ENCODE results near the gene GNE. TPM values are rescaled to one million over a fixed set of nuclear protein-coding genes. Genes with fewer than 3 reads are reported as not detected.
A peak's percentile ranks its signal among the peaks of the same experiment; 100 is the strongest.

Gene GNE
- total RNA-seq, 4 donors from 2014 or later, result 11.0 to 18.5 (median 13.9) TPM

- Histone ChIP-seq H3K4me3 (no peak overlapping the region), H3K36me3 (peaks cover 3 to 86% of the 10 kb centered on the region in 2 donors), H3K27ac (no peak overlapping the region), H3K4me1 (no peaks in the 10 kb centered on the region), H3K9me3 (no peaks in the 10 kb centered on the region), H3K27me3 (no peaks in the 10 kb centered on the region)
- DNase-seq, result no peak
- TF ChIP-seq, protein P1, sequence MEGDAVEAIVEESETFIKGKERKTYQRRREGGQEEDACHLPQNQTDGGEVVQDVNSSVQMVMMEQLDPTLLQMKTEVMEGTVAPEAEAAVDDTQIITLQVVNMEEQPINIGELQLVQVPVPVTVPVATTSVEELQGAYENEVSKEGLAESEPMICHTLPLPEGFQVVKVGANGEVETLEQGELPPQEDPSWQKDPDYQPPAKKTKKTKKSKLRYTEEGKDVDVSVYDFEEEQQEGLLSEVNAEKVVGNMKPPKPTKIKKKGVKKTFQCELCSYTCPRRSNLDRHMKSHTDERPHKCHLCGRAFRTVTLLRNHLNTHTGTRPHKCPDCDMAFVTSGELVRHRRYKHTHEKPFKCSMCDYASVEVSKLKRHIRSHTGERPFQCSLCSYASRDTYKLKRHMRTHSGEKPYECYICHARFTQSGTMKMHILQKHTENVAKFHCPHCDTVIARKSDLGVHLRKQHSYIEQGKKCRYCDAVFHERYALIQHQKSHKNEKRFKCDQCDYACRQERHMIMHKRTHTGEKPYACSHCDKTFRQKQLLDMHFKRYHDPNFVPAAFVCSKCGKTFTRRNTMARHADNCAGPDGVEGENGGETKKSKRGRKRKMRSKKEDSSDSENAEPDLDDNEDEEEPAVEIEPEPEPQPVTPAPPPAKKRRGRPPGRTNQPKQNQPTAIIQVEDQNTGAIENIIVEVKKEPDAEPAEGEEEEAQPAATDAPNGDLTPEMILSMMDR (IDR thresholded peaks at IDR 0.05 in 4 of 5, conservative IDR thresholded peaks at IDR 0.05 in 1 of 5), result no peak
- no peak for TF ChIP-seq POLR2A (IDR thresholded peaks at IDR 0.05)
- in situ Hi-C loops (cut with MboI; ENCODE audit: low sequenced_read_pairs in 4 of 4), result no loop called here
- intact Hi-C loops (cut with DNase I; ENCODE audit: low total_unique reads), result no loop called here
- ATAC-seq, result no peak
These were observed 35.8 kb downstream of the GNE start for GRCh38 chr9:36222449-36222848.

DNA sequence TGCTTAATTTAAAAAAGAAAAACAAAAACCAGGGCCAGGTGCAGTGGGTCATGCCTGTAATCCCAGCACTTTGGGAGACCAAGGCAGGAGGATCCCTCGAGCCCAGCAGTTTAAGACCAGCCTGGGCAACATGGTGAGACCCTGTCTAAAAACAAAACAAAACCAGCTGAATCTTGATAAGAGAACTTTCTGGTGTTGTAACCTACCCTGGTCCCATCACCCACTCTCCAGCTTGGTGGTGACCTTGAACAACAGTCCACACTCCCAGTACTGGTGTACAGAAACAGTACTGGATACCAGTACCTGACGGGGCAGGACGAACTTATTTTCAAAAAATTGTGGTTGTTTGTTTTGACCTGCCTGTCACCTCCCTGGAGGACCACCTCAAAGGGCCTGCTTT, 36.6 kb downstream of the GNE start:
- Histone ChIP-seq H3K27ac (no peak overlapping the region), H3K4me1 (peaks cover 0 to 3% of the 10 kb centered on the region in 2 donors), H3K9me3 (no peaks in the 10 kb centered on the region), H3K27me3 (no peaks in the 10 kb centered on the region), H3K36me3 (peaks cover 1 to 86% of the 10 kb centered on the region in 2 donors), H3K4me3 (no peak overlapping the region)
- DNase-seq, result no peak
- intact Hi-C loops (cut with DNase I; ENCODE audit: low total_unique reads), result no loop called here
- TF ChIP-seq POLR2A (IDR thresholded peaks at IDR 0.05), result no peak
- TF ChIP-seq, protein P1 (IDR thresholded peaks at IDR 0.05 in 4 of 5, conservative IDR thresholded peaks at IDR 0.05 in 1 of 5), result no peak
- ATAC-seq, result no peak
- in situ Hi-C loops (cut with MboI; ENCODE audit: low sequenced_read_pairs in 4 of 4), result no loop called here

GRCh38 chr9:36218411-36218901, 39.8 kb downstream of the GNE start:
- Histone ChIP-seq H3K4me1 (peaks cover 19 to 25% of the 10 kb centered on the region in 2 donors), H3K36me3 (peaks cover 0 to 60% of the 10 kb centered on the region in 2 donors), H3K9me3 (no peaks in the 10 kb centered on the region), H3K27me3 (no peaks in the 10 kb centered on the region), H3K4me3 (no peak overlapping the region), H3K27ac (no peak overlapping the region)
- ATAC-seq, result no peak
- intact Hi-C loops (cut with DNase I; ENCODE audit: low total_unique reads), result no loop called here
- no peak for DNase-seq
- TF ChIP-seq, protein P1 (IDR thresholded peaks at IDR 0.05 in 4 of 5, conservative IDR thresholded peaks at IDR 0.05 in 1 of 5), result no peak
- no peak for TF ChIP-seq POLR2A (IDR thresholded peaks at IDR 0.05)
- in situ Hi-C loops (cut with MboI; ENCODE audit: low sequenced_read_pairs in 4 of 4), result no loop called here

DNA sequence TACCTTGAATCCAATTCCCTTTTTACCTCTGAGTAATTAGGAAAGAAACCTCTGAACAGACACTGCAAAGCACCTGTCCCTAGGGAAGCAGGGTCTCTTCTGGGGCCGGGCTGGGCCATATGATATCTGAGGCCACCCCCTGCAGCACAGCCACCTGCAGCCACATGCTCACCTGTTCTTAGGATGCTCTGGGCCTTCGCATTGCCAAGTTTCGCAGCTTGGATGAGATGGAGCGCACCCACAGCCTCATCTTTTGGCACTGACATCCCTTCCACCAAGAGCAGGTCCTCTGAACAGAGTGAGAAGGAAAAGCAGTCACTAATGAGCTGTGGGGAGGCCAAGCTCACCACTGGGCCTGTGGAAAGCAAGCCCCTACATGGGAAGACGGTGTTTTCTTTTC, 40.2 kb downstream of the GNE start:
- Histone ChIP-seq H3K27me3 (no peaks in the 10 kb centered on the region), H3K36me3 (peaks cover 0 to 56% of the 10 kb centered on the region in 2 donors), H3K27ac (peak overlapping the region in 1 of 4 donors; percentile 38), H3K4me3 (no peak overlapping the region), H3K9me3 (no peaks in the 10 kb centered on the region), H3K4me1 (peaks cover 24 to 30% of the 10 kb centered on the region in 2 donors)
- TF ChIP-seq, protein P1 (IDR thresholded peaks at IDR 0.05 in 4 of 5, conservative IDR thresholded peaks at IDR 0.05 in 1 of 5), result no peak
- TF ChIP-seq POLR2A (IDR thresholded peaks at IDR 0.05), result no peak
- in situ Hi-C loops (cut with MboI; ENCODE audit: low sequenced_read_pairs in 4 of 4) (no loop called here), intact Hi-C loops (cut with DNase I; ENCODE audit: low total_unique reads) (no loop called here)
- ATAC-seq (no peak), DNase-seq (no peak)
